Measurements from ENCODE around the gene BBS9. TPM values are rescaled to one million over a fixed set of nuclear protein-coding genes. Genes with fewer than 3 reads are reported as not detected.
"Not testable (repeated sequence)": the region's sequence is repeated elsewhere in the genome, so short reads cannot be mapped to it uniquely, and the experiment has no call there.

The BBS9 gene
- polyA plus RNA-seq, 3 donors from 2014 or later: 5.9 to 12.3 (median 10.8) TPM

DNA sequence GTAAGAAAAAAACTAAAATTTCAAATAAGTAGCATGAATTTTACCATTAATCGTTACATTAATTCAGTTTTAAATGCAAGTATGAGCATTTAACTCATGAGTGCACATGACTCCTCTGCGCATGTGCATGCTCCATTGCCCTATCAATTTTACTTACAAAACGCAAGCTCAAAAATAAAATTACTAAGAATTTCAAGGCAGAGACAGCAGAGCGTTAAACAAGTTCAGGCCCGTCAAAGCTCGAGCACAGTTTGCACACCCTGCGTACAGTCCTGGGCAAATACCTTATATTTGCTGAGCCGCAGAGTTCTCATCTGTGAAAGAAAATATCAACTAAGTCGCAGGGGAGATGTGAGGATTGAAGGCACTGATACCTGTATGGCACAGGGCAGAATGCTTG is 373.6 kb downstream of the BBS9 start:
- H3K27ac Mint-ChIP-seq: no peak overlapping the region
- no peaks in the 10 kb centered on the region for H3K4me1 Mint-ChIP-seq
- no peaks in the 10 kb centered on the region for H3K27me3 Mint-ChIP-seq (ENCODE audit: low read depth in 3 of 3)
- peaks cover 12 to 15% (median 14%) of the 10 kb centered on the region in 3 donors for H3K36me3 Mint-ChIP-seq
- H3K9me3 Mint-ChIP-seq: no peaks in the 10 kb centered on the region
- DNase-seq: no peak
- no peak overlapping the region for H3K4me3 Mint-ChIP-seq

DNA sequence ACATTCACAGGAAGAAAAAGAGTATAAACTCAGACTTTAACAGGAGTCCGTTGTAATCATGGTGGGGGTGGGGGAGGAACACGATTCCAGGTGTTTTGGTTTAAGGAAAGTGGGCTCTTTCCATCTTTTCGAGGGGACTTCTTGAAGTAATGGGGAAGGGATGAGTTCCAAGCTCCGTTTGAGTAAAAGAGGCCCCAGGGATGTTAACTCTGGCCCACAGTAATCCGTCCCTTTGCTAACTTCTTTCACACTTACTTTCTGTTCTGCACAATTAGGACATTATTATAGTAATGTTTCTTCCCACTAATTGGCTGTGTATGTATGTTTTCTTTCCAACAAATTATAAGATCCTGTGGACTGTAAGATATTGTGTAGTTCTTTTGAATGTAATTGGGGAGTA is 374.4 kb downstream of the BBS9 start:
- Mint-ChIP-seq H3K27ac (no peak overlapping the region), H3K27me3 (ENCODE audit: low read depth in 3 of 3) (no peaks in the 10 kb centered on the region), H3K9me3 (no peaks in the 10 kb centered on the region), H3K4me3 (no peak overlapping the region), H3K36me3 (peaks cover 12 to 18% (median 18%) of the 10 kb centered on the region in 3 donors), H3K4me1 (peaks cover 2 to 4% of the 10 kb centered on the region in 2 donors)
- no peak for DNase-seq

DNA sequence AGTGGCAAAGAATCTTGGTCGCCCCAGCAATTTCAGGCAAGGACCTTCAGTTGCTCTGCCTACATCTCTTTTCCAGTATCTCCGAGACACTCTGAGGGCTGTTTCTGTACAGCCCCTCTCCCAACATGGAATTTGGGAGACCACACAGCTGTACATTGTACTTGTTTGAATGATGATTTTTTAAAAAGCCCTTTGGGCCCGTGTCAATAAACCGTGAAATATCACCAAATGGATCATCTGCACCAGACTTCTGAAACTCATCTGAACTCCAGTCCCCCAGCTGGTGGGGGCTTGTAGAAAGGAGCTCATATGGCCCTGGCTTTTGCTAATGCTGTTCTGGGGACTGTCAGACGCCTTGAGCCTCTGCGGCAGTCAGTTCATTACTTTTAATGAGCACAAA is 374.9 kb downstream of the BBS9 start:
- Mint-ChIP-seq H3K27ac (no peak overlapping the region), H3K9me3 (no peaks in the 10 kb centered on the region), H3K27me3 (ENCODE audit: low read depth in 3 of 3) (no peaks in the 10 kb centered on the region), H3K36me3 (peaks cover 12 to 18% (median 18%) of the 10 kb centered on the region in 3 donors), H3K4me1 (peaks cover 8 to 10% of the 10 kb centered on the region in 2 donors), H3K4me3 (no peak overlapping the region)
- DNase-seq: no peak

DNA sequence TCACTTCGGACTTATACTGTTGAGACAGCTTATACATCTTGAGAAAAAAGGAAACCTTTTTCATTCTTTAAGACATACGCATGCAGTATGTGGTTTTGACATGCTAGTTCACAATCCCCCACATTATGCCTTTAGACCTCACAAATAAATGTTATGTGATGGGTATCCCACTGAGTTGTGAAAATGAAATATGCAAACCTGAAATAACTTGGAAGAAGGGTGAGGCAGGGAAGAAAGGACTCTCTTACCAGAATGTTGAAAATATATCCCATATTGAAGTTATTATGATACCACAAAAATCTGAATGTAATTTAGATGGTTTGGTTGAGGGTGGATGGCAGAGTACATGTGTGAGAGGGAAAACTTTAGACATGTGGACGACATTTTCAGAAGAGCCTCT is 379.8 kb downstream of the BBS9 start:
- H3K9me3 Mint-ChIP-seq: no peaks in the 10 kb centered on the region
- peaks cover 23 to 28% of the 10 kb centered on the region in 2 donors for H3K4me1 Mint-ChIP-seq
- DNase-seq: no peak
- H3K4me3 Mint-ChIP-seq: peak overlapping the region in 3 of 5 donors; percentile 11 to 46 (median 28)
- H3K27ac Mint-ChIP-seq: peak overlapping the region in 2 of 6 donors; percentile 73 to 76
- peaks cover 17 to 30% (median 28%) of the 10 kb centered on the region in 3 donors for H3K36me3 Mint-ChIP-seq
- H3K27me3 Mint-ChIP-seq (ENCODE audit: low read depth in 3 of 3): peaks cover 0 to 4% (median 3%) of the 10 kb centered on the region in 3 donors

DNA sequence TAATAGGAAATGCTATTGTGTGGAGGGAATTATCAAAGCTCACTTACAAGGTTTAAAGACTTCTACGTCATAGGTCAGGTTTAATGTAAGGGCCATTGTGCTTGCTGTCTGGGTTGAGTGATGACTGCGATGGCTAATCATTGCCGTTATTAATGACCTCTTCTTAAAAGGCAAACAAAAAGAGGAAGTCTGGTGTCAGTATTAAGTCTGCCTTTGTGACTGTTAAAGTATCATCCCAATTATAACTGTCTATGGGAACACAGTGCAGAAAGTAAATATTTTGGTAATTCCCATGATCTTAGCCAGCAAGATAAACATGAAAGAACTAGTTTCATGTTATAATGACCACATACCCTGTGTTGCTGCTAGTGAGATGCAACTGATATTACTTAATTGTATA is 382.4 kb downstream of the BBS9 start:
- peaks cover 0 to 4% (median 3%) of the 10 kb centered on the region in 3 donors for H3K27me3 Mint-ChIP-seq (ENCODE audit: low read depth in 3 of 3)
- no peak overlapping the region for H3K4me3 Mint-ChIP-seq
- no peaks in the 10 kb centered on the region for H3K9me3 Mint-ChIP-seq
- no peak overlapping the region for H3K27ac Mint-ChIP-seq
- no peak for DNase-seq
- peaks cover 12 to 21% (median 20%) of the 10 kb centered on the region in 3 donors for H3K36me3 Mint-ChIP-seq
- H3K4me1 Mint-ChIP-seq: peaks cover 36 to 45% of the 10 kb centered on the region in 2 donors

DNA sequence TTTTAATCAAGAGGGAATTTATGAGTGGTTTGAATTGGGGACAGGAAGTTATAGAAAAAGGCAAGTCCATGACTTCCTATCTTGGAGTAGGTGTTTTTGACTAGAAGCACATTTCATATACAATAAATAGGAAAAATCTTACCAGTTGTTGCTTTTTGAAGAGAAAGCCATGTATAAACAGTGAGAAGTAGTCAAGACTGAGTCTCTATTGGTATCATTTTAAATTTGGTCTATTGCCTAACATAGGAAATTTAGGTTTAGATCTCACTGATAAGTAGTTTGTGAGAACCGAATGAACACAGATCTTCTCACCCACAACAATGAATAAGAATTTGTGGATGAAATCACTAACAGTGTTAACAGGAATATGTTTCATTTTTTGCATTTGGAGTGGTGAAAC is 387.2 kb downstream of the BBS9 start:
- H3K27ac Mint-ChIP-seq: peak overlapping the region; percentile 14 to 63 (median 49)
- peak overlapping the region; percentile 1 to 68 (median 42) for H3K4me3 Mint-ChIP-seq
- peak; percentile 6 to 17 (median 15) for DNase-seq
- H3K9me3 Mint-ChIP-seq: no peaks in the 10 kb centered on the region
- H3K4me1 Mint-ChIP-seq: peaks cover 24 to 28% of the 10 kb centered on the region in 2 donors
- H3K36me3 Mint-ChIP-seq: peaks cover 6 to 10% (median 9%) of the 10 kb centered on the region in 3 donors
- peaks cover 0 to 4% (median 3%) of the 10 kb centered on the region in 3 donors for H3K27me3 Mint-ChIP-seq (ENCODE audit: low read depth in 3 of 3)

DNA sequence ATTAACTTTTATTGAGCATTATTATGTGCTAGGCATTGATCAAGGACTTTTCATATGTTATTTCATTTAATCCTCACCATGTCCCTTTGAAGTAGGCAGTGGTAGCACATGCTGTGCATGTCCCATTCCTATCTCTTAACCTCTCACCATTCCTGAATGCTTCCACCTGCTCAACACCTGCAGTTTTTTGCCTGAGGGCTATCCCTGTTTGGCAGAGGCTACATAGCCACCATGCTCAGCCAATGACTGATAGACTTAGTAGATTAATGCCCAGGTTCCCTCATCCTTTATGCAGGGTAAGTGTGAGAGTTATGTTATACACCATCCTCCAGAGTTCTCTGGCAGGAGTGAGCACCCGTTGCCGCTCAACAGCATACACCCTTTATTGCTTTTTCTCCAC is 387.8 kb downstream of the BBS9 start:
- Mint-ChIP-seq H3K4me3 (no peak overlapping the region), H3K27ac (peak overlapping the region in 4 of 6 donors; percentile 8 to 51 (median 22)), H3K36me3 (peaks cover 6 to 10% (median 7%) of the 10 kb centered on the region in 3 donors), H3K27me3 (ENCODE audit: low read depth in 3 of 3) (peaks cover 0 to 4% (median 3%) of the 10 kb centered on the region in 3 donors), H3K9me3 (no peaks in the 10 kb centered on the region), H3K4me1 (peaks cover 24 to 28% of the 10 kb centered on the region in 2 donors)
- no peak for DNase-seq

DNA sequence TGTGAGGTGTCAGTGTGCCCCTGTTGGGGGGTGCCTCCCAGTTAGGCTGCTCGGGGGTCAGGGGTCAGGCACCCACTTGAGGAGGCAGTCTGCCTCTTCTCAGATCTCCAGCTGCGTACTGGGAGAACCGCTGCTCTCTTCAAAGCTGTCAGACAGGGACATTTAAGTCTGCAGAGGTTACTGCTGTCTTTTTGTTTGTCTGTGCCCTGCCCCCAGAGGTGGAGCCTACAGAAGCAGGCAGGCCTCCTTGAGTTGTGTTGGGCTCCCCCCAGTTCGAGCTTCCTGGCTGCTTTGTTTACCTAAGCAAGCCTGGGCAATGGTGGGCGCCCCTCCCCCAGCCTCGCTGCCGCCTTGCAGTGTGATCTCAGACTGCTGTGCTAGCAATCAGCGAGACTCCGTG is 397.6 kb downstream of the BBS9 start:
- H3K27ac Mint-ChIP-seq; H3K4me3 Mint-ChIP-seq; H3K4me1 Mint-ChIP-seq; H3K9me3 Mint-ChIP-seq; DNase-seq; H3K36me3 Mint-ChIP-seq; H3K27me3 Mint-ChIP-seq (ENCODE audit: low read depth in 3 of 3): not testable (repeated sequence)

DNA sequence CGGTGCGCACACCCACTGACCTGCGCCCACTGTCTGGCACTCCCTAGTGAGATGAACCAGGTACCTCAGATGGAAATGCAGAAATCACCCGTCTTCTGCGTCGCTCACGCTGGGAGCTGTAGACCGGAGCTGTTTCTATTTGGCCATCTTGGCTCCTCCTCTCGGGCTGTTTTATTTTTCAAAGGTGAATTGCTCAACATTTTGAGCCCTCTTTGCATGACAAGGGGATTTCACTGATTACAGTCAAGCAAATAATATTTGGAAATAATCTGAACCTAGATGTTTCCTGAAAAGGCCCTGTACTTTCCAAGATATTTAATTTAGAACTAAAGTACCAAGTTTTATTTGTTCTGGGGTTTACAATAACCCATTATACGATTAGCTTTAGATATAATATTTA is 398.2 kb downstream of the BBS9 start:
- not testable (repeated sequence) for DNase-seq; H3K9me3 Mint-ChIP-seq; H3K4me1 Mint-ChIP-seq; H3K27ac Mint-ChIP-seq; H3K27me3 Mint-ChIP-seq (ENCODE audit: low read depth in 3 of 3)
- Mint-ChIP-seq H3K4me3 (peak overlapping the region in 1 of 5 donors; percentile 33), H3K36me3 (peaks cover 0 to 11% (median 5%) of the 10 kb centered on the region in 3 donors)

DNA sequence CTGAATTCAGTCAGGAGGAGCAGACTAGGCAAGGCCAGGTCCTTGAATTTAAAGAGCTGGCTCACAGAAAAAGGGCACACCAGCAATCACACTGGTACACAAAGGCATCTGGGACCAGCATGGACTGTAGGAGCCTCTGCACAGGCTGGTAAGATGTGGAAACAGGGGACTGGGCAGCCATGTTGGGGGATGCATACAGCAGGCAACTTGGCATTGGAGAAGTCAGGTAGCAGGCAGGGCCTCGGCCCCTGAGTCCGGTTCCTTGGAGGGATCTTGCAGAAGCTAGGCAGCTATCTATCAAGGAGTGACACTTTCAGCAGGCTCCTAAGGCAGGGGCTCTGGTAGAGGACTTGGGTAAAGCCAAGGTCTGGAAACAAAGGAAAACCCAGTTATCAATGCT is 399.7 kb downstream of the BBS9 start:
- Mint-ChIP-seq H3K36me3 (peaks cover 5 to 17% (median 6%) of the 10 kb centered on the region in 3 donors), H3K4me3 (no peak overlapping the region), H3K27me3 (ENCODE audit: low read depth in 3 of 3) (peaks cover 0 to 5% (median 0%) of the 10 kb centered on the region in 3 donors), H3K4me1 (peaks cover 4 to 5% of the 10 kb centered on the region in 2 donors), H3K9me3 (peaks cover 0 to 2% (median 0%) of the 10 kb centered on the region in 6 donors), H3K27ac (no peak overlapping the region)
- DNase-seq: no peak

DNA sequence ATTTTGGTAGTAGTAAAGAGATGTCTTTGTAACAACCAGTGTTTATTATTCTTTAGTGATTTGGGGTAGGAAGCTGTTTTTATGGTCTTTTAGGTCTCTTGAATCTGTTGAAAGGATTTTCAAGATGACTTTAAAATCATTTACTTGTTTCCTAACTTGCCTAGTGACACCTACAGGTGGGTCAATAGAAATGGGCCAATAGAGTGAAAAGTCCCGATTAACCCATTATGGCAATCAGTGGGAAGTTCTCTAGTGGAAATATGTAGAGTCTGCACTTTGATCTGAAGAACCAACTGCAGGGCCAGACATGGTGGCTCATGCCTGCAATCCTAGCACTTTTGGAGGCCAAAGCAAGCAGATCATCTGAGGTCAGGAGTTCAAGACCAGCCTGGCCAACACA is 401.3 kb downstream of the BBS9 start:
- Mint-ChIP-seq H3K4me3 (no peak overlapping the region), H3K36me3 (peaks cover 5 to 20% (median 13%) of the 10 kb centered on the region in 3 donors), H3K4me1 (peaks cover 16 to 20% of the 10 kb centered on the region in 2 donors), H3K27me3 (ENCODE audit: low read depth in 3 of 3) (peaks cover 0 to 5% (median 0%) of the 10 kb centered on the region in 3 donors), H3K9me3 (no peaks in the 10 kb centered on the region), H3K27ac (no peak overlapping the region)
- no peak for DNase-seq

DNA sequence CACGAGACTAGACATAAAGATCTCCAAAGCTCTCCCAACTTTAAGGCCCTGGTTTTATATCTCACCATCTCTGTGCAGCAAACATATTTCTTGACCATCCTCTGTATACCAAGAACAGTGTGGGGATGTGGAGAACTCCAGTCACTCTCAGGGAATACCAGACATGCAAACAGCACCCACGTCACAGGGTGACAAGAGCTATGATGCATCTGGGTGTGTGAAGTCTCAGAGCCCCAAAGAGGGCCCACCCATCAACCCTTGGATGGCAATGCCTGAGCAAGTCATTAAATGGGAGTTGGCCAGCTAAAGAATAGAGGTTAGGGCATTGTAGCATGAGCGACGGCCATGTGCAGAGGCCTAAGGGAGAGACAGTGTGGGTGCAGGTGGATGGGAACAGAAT is 402.5 kb downstream of the BBS9 start:
- Mint-ChIP-seq H3K27me3 (ENCODE audit: low read depth in 3 of 3) (peaks cover 0 to 5% (median 0%) of the 10 kb centered on the region in 3 donors), H3K36me3 (peaks cover 5 to 20% (median 13%) of the 10 kb centered on the region in 3 donors), H3K27ac (no peak overlapping the region), H3K9me3 (no peaks in the 10 kb centered on the region), H3K4me1 (peaks cover 26 to 31% of the 10 kb centered on the region in 2 donors), H3K4me3 (no peak overlapping the region)
- DNase-seq: no peak

DNA sequence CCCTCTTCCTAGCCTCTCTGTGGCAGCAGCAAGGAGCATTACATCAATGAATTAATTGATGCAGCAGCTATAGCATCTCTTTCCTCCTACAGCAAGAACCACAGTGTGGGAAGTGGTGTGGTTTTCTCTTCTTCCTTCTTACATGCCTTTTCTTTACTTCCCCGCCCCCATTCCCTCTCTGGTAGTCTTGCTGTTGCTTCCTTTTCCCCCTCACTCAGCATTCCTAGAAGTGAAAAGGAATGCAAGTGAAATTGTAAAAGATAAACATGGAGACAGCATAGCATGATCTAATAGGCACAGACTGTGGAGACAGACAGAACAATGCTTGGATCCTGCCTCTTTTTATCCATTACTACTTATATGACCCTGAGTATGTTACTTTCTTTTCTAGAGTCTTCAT is 405.5 kb downstream of the BBS9 start:
- peak overlapping the region in 2 of 5 donors; percentile 19 to 31 for H3K4me3 Mint-ChIP-seq
- DNase-seq: no peak
- H3K27me3 Mint-ChIP-seq (ENCODE audit: low read depth in 3 of 3): peaks cover 0 to 5% (median 0%) of the 10 kb centered on the region in 3 donors
- H3K27ac Mint-ChIP-seq: peak overlapping the region in 2 of 6 donors; percentile 18 to 45
- H3K9me3 Mint-ChIP-seq: peaks cover 0 to 4% (median 0%) of the 10 kb centered on the region in 6 donors
- H3K36me3 Mint-ChIP-seq: peaks cover 9 to 27% (median 20%) of the 10 kb centered on the region in 3 donors
- peaks cover 42 to 50% of the 10 kb centered on the region in 2 donors for H3K4me1 Mint-ChIP-seq

DNA sequence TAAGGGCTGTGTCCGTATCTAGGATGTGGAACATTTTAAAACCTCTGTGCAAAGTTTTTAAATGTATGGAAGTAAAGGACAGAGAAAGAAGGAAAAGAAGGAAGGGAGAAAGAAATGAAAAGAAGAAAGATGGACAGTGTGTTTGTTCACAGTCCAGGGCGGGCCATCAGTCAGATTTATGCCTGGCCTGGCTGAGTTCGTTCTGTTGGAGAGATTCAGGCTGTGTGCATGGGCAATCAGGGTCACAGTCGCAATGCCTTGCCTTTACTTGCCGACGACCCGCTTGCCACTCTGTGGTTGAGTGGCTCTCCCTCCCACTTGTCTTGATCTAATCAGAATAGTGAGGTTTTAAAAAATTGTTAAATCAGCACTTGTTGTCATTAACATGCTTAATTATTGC is 406.6 kb downstream of the BBS9 start:
- H3K27ac Mint-ChIP-seq: peak overlapping the region in 2 of 6 donors; percentile 11 to 25
- DNase-seq: no peak
- H3K27me3 Mint-ChIP-seq (ENCODE audit: low read depth in 3 of 3): peaks cover 0 to 5% (median 0%) of the 10 kb centered on the region in 3 donors
- H3K9me3 Mint-ChIP-seq: peaks cover 0 to 4% (median 0%) of the 10 kb centered on the region in 6 donors
- peak overlapping the region in 2 of 5 donors; percentile 15 to 52 for H3K4me3 Mint-ChIP-seq
- H3K4me1 Mint-ChIP-seq: peaks cover 54 to 62% of the 10 kb centered on the region in 2 donors
- peaks cover 12 to 33% (median 20%) of the 10 kb centered on the region in 3 donors for H3K36me3 Mint-ChIP-seq
